Measurements from ENCODE around the gene PRPF8. TPM values are rescaled to one million over a fixed set of nuclear protein-coding genes. Genes with fewer than 3 reads are reported as not detected.
A peak's percentile ranks its signal among the peaks of the same experiment; 100 is the strongest.

Gene PRPF8
- total and polyA plus RNA-seq, 10 of the 15 experiments (the other 5 are each of a cell fraction or from before 2014, with no cell fraction given) = 77.2 to 337 (median 162) TPM

DNA sequence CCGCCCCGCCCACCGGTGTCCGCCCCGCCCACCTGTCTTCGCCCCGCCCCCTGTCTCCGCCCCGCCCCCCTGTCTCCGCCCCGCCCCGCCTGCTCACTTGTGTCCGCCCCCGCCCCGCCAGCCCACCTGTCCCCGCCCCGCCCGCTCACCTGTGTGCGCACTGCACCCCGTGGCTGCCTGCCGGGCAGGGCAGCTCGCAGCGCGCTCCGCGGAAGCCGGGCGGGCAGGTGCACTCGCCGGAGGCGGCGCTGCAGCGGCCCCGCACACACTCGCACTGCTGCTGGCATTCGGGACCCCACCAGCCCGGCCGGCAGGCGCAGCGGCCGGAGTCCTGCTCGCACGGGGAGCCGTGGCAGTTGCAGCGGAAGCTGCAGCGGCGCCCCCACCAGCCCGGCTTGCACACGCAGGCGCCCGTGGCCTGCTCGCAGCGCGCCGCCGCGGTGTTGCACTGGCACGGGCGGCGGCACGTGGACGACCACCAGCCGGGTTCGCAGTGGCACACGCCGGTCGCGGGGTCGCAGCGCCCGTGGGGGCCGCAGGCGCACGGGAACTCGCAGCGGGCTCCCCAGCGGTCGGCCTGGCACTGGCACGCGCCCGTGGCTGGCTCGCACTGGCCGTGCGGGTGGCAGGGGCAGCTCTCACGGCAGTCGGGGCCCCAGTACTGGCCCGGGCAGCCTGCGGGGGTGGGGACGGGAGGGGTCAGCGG is 41.2 kb downstream of the PRPF8 start (continued):
- TF ChIP-seq NKRF (conservative IDR thresholded peaks at IDR 0.05) = peak; percentile 75

- DNase-seq (ENCODE audit: low read depth, low spot score) (no peak), FAIRE-seq (no peak), ATAC-seq (no peak)
- ChIA-PET RAD21 (ENCODE audit: unreplicated experiment) (interaction anchor here (0.7 to 1.4 kb wide), 3 partner anchors 11 to 67 kb away, joined by 3 to 6 read pairs (median 6); no protein-coding TSS in a partner anchor), SMC1A (ENCODE audit: uncharacterized antibody, unreplicated experiment) (no interaction called here), CTCF (interaction anchor here (1.1 to 2.0 kb wide), 2 partner anchors 11 to 33 kb away, joined by 4 to 6 read pairs; no protein-coding TSS in a partner anchor), POLR2A (interaction anchor here (0.6 to 1.0 kb wide), 3 partner anchors 11 to 74 kb away, joined by 3 to 4 read pairs (median 3); no protein-coding TSS in a partner anchor)
- H3K27me3 ChIP-seq (replicated peaks in 1 of 2; ENCODE audit: control insufficient read depth in 2 of 2, insufficient read depth in 2 of 2, low read length in 1 of 2) = no peaks in the 10 kb centered on the region
- BruUV-seq (replicated peaks) = no TSS peak
- no peaks in the 10 kb centered on the region for H3K36me3 ChIP-seq (ENCODE audit: control insufficient read depth in 2 of 2, insufficient read depth in 2 of 2, low read length in 1 of 2)
- H2AFZ ChIP-seq (ENCODE audit: control insufficient read depth, low read depth, low read length) = no peak overlapping the region
- intact Hi-C loops (cut with micrococcal nuclease; ENCODE audit: unreplicated experiment) (loop anchor here (10.0 kb wide), 1 partner anchor 366 kb away; the partner anchor contains the start of genes BHLHA9 and TRARG1), in situ Hi-C loops (cut with MboI) (no loop called here)
- H3K27ac ChIP-seq (ENCODE audit: control insufficient read depth, insufficient read depth) = no peak overlapping the region
- H3K4me2 ChIP-seq (ENCODE audit: control insufficient read depth, insufficient read depth) = no peak overlapping the region
- H3K4me3 ChIP-seq = no peak overlapping the region
- TF ChIP-seq, protein P1, sequence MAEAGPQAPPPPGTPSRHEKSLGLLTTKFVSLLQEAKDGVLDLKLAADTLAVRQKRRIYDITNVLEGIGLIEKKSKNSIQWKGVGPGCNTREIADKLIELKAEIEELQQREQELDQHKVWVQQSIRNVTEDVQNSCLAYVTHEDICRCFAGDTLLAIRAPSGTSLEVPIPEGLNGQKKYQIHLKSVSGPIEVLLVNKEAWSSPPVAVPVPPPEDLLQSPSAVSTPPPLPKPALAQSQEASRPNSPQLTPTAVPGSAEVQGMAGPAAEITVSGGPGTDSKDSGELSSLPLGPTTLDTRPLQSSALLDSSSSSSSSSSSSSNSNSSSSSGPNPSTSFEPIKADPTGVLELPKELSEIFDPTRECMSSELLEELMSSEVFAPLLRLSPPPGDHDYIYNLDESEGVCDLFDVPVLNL (IDR thresholded peaks at IDR 0.05; ENCODE audit: low read depth, low read length) = no peak
- TF ChIP-seq ZBTB40 (IDR thresholded peaks at IDR 0.05; ENCODE audit: borderline replicate concordance) = no peak
- H3K9ac ChIP-seq (ENCODE audit: control insufficient read depth, insufficient read depth, low read length) = no peak overlapping the region
- H3K79me2 ChIP-seq (ENCODE audit: control insufficient read depth, insufficient read depth, low read length) = peaks cover 5% of the 10 kb centered on the region
- no peaks in the 10 kb centered on the region for H4K20me1 ChIP-seq (ENCODE audit: control insufficient read depth, insufficient read depth)
- WGBS (ENCODE audit: insufficient coverage, insufficient replicate concordance, low lambda C conversion rate, missing lambda C conversion rate) = 84% methylated on average over 12 of the region's 12 CpGs
- H3K4me1 ChIP-seq (ENCODE audit: control insufficient read depth, insufficient read depth, low read length) = peaks cover 23% of the 10 kb centered on the region
- no peaks in the 10 kb centered on the region for H3K9me3 ChIP-seq (replicated peaks; ENCODE audit: control insufficient read depth, insufficient read depth, low read length)
Measured at GRCh38 chr17:1641065-1641403, 43.6 kb downstream of the PRPF8 start.
